Measurements from ENCODE around the gene CRIP3. TPM values are rescaled to one million over a fixed set of nuclear protein-coding genes. Genes with fewer than 3 reads are reported as not detected.

The CRIP3 gene
- total and polyA plus RNA-seq, 10 of the 15 experiments (the other 5 are each of a cell fraction or from before 2014, with no cell fraction given), result 1.5 to 9.2 (median 2.2) TPM

DNA sequence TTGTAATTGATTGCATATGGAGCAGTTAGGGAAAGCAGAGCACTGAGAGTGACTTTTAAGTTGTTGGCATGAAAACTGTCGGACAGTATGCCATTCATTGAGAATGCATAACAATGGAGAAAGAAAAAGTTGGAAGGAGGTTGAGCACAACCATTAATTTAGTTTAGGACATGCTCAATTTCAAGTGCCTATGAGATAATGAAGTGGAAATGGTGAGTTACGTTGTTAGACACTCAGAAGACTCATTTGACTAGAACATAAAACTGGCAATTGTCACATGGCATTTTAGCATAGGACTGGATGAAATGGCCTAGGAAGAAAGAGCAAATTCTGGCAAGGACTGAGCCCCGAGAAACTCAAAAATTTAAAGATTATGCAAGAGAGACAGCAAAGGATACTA, 38.8 kb upstream of the CRIP3 start:
- CTCF ChIA-PET, result no interaction called here
- Histone ChIP-seq H4K20me1 (ENCODE audit: control insufficient read depth, insufficient read depth) (no peaks in the 10 kb centered on the region), H3K4me3 (no peak overlapping the region), H3K4me1 (ENCODE audit: control insufficient read depth, insufficient read depth, low read length) (peaks cover 17% of the 10 kb centered on the region), H3K27ac (ENCODE audit: control insufficient read depth, insufficient read depth) (no peak overlapping the region; the same call in 1 of the 2 replicates), H3K4me2 (ENCODE audit: control insufficient read depth, insufficient read depth) (peak overlapping the region; percentile 47), H3K9me3 (replicated peaks; ENCODE audit: control insufficient read depth, insufficient read depth, low read length) (no peaks in the 10 kb centered on the region), H3K79me2 (ENCODE audit: control insufficient read depth, insufficient read depth, low read length) (peaks cover 33% of the 10 kb centered on the region), H3K36me3 (ENCODE audit: control insufficient read depth in 2 of 2, insufficient read depth in 2 of 2, low read length in 1 of 2) (peaks cover 6 to 41% of the 10 kb centered on the region in 2 experiments; a peak in 3 of 4 replicates), H2AFZ (ENCODE audit: control insufficient read depth, low read depth, low read length) (no peak overlapping the region), H3K27me3 (replicated peaks in 1 of 2; ENCODE audit: control insufficient read depth in 2 of 2, insufficient read depth in 2 of 2, low read length in 1 of 2) (no peaks in the 10 kb centered on the region), H3K9ac (ENCODE audit: control insufficient read depth, insufficient read depth, low read length) (no peak overlapping the region)
- RAD21 ChIA-PET (ENCODE audit: unreplicated experiment), result no interaction called here
- ATAC-seq (no peak), DNase-seq (ENCODE audit: low read depth, low spot score) (no peak), FAIRE-seq (no peak)
- WGBS (ENCODE audit: insufficient coverage, insufficient replicate concordance, low lambda C conversion rate, missing lambda C conversion rate), result 96% methylated on average over 3 of the region's 3 CpGs
- in situ Hi-C loops (cut with MboI), result no loop called here
- intact Hi-C loops (cut with micrococcal nuclease; ENCODE audit: unreplicated experiment), result no loop called here
- POLR2A ChIA-PET, result no interaction called here
- BruUV-seq (replicated peaks), result no TSS peak
- SMC1A ChIA-PET (ENCODE audit: uncharacterized antibody, unreplicated experiment), result no interaction called here
- TF ChIP-seq, protein P1, sequence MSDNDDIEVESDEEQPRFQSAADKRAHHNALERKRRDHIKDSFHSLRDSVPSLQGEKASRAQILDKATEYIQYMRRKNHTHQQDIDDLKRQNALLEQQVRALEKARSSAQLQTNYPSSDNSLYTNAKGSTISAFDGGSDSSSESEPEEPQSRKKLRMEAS (IDR thresholded peaks at IDR 0.05; ENCODE audit: low read depth, low read length), result no peak
- TF ChIP-seq BRCA1 (IDR thresholded peaks at IDR 0.05; ENCODE audit: low read depth, low read length) (no peak), BACH1 (IDR thresholded peaks at IDR 0.05; ENCODE audit: borderline replicate concordance) (no peak), GATAD2B (conservative IDR thresholded peaks at IDR 0.05; ENCODE audit: low read depth) (no peak), POU2F2 (IDR thresholded peaks at IDR 0.05; ENCODE audit: borderline replicate concordance, low read depth, low read length) (no peak), SPI1 (IDR thresholded peaks at IDR 0.05; ENCODE audit: borderline replicate concordance, insufficient read depth, low read depth, low read length) (no peak), TCF12 (IDR thresholded peaks at IDR 0.05; ENCODE audit: low read depth, low read length) (no peak), NR2C2 (IDR thresholded peaks at IDR 0.05; ENCODE audit: borderline replicate concordance, control insufficient read depth, insufficient read length, low read depth) (no peak), GABPA (IDR thresholded peaks at IDR 0.05; ENCODE audit: low read depth) (no peak), ZNF217 (IDR thresholded peaks at IDR 0.05) (no peak), MTA3 (IDR thresholded peaks at IDR 0.05; ENCODE audit: borderline replicate concordance, low read length) (no peak), SREBF2 (IDR thresholded peaks at IDR 0.05; ENCODE audit: low read length) (no peak), NRF1 (conservative IDR thresholded peaks at IDR 0.05; ENCODE audit: low read depth, low read length) (no peak), MEF2B (IDR thresholded peaks at IDR 0.05; ENCODE audit: partially characterized antibody, poor library complexity, severe bottlenecking) (no peak), RB1 (IDR thresholded peaks at IDR 0.05; ENCODE audit: borderline replicate concordance) (no peak)
- TF ChIP-seq, protein P2, sequence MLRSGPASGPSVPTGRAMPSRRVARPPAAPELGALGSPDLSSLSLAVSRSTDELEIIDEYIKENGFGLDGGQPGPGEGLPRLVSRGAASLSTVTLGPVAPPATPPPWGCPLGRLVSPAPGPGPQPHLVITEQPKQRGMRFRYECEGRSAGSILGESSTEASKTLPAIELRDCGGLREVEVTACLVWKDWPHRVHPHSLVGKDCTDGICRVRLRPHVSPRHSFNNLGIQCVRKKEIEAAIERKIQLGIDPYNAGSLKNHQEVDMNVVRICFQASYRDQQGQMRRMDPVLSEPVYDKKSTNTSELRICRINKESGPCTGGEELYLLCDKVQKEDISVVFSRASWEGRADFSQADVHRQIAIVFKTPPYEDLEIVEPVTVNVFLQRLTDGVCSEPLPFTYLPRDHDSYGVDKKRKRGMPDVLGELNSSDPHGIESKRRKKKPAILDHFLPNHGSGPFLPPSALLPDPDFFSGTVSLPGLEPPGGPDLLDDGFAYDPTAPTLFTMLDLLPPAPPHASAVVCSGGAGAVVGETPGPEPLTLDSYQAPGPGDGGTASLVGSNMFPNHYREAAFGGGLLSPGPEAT (IDR thresholded peaks at IDR 0.05; ENCODE audit: low read depth), result no peak
- TF ChIP-seq, protein P3, sequence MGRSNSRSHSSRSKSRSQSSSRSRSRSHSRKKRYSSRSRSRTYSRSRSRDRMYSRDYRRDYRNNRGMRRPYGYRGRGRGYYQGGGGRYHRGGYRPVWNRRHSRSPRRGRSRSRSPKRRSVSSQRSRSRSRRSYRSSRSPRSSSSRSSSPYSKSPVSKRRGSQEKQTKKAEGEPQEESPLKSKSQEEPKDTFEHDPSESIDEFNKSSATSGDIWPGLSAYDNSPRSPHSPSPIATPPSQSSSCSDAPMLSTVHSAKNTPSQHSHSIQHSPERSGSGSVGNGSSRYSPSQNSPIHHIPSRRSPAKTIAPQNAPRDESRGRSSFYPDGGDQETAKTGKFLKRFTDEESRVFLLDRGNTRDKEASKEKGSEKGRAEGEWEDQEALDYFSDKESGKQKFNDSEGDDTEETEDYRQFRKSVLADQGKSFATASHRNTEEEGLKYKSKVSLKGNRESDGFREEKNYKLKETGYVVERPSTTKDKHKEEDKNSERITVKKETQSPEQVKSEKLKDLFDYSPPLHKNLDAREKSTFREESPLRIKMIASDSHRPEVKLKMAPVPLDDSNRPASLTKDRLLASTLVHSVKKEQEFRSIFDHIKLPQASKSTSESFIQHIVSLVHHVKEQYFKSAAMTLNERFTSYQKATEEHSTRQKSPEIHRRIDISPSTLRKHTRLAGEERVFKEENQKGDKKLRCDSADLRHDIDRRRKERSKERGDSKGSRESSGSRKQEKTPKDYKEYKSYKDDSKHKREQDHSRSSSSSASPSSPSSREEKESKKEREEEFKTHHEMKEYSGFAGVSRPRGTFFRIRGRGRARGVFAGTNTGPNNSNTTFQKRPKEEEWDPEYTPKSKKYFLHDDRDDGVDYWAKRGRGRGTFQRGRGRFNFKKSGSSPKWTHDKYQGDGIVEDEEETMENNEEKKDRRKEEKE (IDR thresholded peaks at IDR 0.05), result no peak
- TF ChIP-seq, protein P4, sequence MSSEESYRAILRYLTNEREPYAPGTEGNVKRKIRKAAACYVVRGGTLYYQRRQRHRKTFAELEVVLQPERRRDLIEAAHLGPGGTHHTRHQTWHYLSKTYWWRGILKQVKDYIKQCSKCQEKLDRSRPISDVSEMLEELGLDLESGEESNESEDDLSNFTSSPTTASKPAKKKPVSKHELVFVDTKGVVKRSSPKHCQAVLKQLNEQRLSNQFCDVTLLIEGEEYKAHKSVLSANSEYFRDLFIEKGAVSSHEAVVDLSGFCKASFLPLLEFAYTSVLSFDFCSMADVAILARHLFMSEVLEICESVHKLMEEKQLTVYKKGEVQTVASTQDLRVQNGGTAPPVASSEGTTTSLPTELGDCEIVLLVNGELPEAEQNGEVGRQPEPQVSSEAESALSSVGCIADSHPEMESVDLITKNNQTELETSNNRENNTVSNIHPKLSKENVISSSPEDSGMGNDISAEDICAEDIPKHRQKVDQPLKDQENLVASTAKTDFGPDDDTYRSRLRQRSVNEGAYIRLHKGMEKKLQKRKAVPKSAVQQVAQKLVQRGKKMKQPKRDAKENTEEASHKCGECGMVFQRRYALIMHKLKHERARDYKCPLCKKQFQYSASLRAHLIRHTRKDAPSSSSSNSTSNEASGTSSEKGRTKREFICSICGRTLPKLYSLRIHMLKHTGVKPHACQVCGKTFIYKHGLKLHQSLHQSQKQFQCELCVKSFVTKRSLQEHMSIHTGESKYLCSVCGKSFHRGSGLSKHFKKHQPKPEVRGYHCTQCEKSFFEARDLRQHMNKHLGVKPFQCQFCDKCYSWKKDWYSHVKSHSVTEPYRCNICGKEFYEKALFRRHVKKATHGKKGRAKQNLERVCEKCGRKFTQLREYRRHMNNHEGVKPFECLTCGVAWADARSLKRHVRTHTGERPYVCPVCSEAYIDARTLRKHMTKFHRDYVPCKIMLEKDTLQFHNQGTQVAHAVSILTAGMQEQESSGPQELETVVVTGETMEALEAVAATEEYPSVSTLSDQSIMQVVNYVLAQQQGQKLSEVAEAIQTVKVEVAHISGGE (CRISPR knock-in tag; IDR thresholded peaks at IDR 0.05), result no peak
